ENCODE data around the gene HARBI1. TPM values are rescaled to one million over a fixed set of nuclear protein-coding genes. Genes with fewer than 3 reads are reported as not detected.

The HARBI1 gene
- total and polyA plus RNA-seq, 8 donors: 2.9 to 5.0 (median 3.5) TPM

DNA sequence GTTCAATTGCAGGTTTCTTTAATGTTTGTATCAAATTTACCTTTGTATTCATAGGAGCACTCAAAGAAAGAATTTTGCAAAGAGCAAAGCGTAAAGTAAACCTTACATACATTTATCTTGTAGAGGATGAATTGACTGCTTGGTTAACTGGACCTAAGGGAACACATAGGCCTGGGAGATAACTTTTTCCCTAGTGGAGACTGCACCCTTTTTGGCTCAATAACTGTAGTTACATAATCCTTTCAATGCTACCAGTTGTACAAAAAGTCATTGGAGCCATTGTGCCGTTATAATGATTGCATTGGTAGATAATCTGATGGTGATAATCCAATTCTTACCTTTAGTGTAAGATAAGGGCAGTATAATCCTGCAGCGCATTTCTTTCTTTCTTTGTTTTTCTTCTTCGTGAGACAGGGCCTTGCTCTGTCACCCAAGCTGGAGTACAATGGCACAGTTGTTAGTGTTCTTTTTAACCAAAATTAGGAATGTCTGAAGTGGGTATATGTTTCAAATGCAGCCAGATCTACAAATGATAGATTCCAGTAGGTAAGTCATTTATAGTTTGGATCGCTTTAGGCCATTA, 18.6 kb upstream of the HARBI1 start:
- ATAC-seq: no peak

DNA sequence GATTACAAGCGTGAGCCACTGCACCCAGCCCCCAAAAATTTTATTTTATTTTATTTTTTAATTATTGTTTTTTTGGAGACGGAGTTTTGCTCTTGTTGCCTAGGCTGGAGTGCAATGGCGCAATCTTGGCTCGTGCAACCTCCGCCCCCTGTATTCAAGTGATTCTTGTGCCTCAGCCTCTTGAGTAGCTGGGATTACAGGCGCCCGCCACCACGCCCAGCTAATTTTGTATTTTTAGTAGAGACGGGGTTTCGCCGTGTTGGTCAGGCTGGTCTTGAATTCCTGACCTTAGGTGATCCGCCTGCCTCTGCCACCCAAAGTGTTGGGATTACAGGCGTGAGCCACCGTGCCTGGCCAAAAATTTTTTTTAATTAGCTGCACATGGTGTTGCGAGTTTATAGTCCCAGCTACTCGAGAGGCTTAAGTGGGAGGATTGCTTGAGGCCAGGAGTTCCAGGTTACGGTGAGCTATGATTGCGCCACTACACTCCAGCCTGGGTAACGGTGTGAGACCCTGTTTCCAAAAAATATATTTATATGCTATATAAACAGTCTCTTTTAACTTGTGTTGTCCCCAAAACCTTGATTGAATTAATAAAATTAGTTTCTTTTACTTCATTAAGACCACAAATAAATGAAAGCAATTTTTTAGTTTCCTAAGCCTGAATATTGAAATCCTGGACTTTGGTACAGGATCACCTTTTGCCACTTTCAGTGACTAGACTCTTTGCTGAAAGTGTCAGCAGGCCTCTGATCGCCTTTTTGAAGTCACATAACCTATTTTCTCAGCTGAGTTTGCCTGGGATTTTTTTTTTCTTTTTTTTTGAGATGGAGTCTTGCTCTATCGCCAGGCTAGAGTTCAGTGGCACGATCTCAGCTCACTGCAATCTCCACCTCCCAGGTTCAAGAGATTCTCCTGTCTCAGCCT, 16.5 kb upstream of the HARBI1 start:
- TF ChIP-seq, protein P1, sequence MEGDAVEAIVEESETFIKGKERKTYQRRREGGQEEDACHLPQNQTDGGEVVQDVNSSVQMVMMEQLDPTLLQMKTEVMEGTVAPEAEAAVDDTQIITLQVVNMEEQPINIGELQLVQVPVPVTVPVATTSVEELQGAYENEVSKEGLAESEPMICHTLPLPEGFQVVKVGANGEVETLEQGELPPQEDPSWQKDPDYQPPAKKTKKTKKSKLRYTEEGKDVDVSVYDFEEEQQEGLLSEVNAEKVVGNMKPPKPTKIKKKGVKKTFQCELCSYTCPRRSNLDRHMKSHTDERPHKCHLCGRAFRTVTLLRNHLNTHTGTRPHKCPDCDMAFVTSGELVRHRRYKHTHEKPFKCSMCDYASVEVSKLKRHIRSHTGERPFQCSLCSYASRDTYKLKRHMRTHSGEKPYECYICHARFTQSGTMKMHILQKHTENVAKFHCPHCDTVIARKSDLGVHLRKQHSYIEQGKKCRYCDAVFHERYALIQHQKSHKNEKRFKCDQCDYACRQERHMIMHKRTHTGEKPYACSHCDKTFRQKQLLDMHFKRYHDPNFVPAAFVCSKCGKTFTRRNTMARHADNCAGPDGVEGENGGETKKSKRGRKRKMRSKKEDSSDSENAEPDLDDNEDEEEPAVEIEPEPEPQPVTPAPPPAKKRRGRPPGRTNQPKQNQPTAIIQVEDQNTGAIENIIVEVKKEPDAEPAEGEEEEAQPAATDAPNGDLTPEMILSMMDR (IDR thresholded peaks at IDR 0.05): no peak
- Histone ChIP-seq H3K9me3 (no peaks in the 10 kb centered on the region), H3K4me1 (no peaks in the 10 kb centered on the region), H3K4me3 (no peak overlapping the region), H3K27ac (no peak overlapping the region), H3K27me3 (no peaks in the 10 kb centered on the region), H3K36me3 (peaks cover 0 to 54% of the 10 kb centered on the region in 2 donors)
- peak; percentile 47 for ATAC-seq
- intact Hi-C loops (cut with DNase I): no loop called here
- no peak for DNase-seq

More for the DNA sequence above, 18.6 kb upstream of the HARBI1 start:
- no peaks in the 10 kb centered on the region for H3K9me3 ChIP-seq
- no peak overlapping the region for H3K4me3 ChIP-seq
- peaks cover 0 to 48% of the 10 kb centered on the region in 2 donors for H3K36me3 ChIP-seq
- no peak for DNase-seq
- TF ChIP-seq, protein P1 (IDR thresholded peaks at IDR 0.05): no peak
- intact Hi-C loops (cut with DNase I): no loop called here
- no peaks in the 10 kb centered on the region for H3K4me1 ChIP-seq
- no peaks in the 10 kb centered on the region for H3K27me3 ChIP-seq
- no peak overlapping the region for H3K27ac ChIP-seq

DNA sequence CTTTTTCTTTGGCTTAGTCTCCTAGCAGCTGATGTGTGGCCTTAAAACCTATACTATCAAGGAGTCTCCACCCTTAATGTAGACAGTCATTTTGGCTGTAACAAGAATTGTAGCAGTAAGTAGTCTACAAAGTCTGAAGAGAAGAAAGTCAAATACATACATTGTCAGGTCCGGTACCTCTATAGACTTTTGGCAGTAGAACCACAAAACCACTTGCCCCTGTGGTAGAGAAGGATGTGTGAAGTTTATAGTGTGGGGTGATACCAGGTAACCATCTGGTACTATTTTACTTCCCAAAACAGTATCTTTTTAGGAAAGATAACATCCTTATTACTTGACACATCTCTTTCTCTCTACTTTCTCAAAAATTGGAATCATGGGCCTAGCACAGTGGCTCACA, 15.5 kb upstream of the HARBI1 start:
- TF ChIP-seq, protein P1 (IDR thresholded peaks at IDR 0.05): no peak
- Histone ChIP-seq H3K4me1 (no peaks in the 10 kb centered on the region), H3K27ac (no peak overlapping the region), H3K27me3 (no peaks in the 10 kb centered on the region), H3K9me3 (no peaks in the 10 kb centered on the region), H3K4me3 (no peak overlapping the region), H3K36me3 (peaks cover 0 to 57% of the 10 kb centered on the region in 2 donors)
- no peak for DNase-seq
- ATAC-seq: no peak
- intact Hi-C loops (cut with DNase I): no loop called here

DNA sequence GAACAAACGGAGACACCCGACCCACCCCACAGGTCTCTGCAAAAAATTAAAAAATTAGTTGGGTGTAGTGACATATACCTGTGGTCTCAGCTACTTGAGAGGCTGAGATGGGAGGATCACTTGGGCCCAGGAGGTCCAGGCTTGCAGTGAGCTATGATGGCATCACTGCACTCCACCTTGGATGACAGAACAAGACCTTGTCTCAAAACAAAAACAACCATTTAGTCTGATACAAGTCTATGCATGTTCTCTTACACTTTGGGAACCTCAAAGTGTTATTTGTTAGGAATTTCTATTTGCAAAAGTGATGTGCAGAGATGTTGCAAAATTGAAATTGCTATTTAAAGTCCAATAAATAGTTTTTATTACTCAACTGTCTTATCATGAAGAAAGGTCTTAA, 14.6 kb upstream of the HARBI1 start:
- no peaks in the 10 kb centered on the region for H3K4me1 ChIP-seq
- DNase-seq (no peak), ATAC-seq (no peak)
- no peaks in the 10 kb centered on the region for H3K27me3 ChIP-seq
- H3K27ac ChIP-seq: no peak overlapping the region
- no peak overlapping the region for H3K4me3 ChIP-seq
- no peaks in the 10 kb centered on the region for H3K9me3 ChIP-seq
- intact Hi-C loops (cut with DNase I): no loop called here
- TF ChIP-seq, protein P1 (IDR thresholded peaks at IDR 0.05): no peak
- peaks cover 0 to 57% of the 10 kb centered on the region in 2 donors for H3K36me3 ChIP-seq

DNA sequence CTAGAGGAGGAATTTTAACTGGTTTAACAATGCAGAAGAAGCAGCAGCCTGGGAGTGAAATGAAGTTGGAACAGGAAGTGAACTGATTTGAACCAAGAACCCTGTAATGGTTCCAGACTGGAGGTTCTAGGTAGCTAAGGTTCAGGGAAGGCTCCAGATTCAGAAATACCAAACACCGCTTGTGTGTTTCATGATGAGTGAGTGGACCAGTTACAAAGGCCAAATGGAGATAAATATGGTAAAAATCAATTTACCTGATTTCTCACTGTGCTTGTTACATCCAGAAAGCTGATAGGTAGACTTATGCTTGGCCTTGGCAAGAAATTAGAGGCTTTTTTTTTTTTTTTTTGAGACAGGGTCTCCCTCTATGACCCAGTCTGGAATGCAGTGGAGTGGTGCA, 13.2 kb upstream of the HARBI1 start:
- Histone ChIP-seq H3K9me3 (no peaks in the 10 kb centered on the region), H3K4me3 (no peak overlapping the region)

More for the DNA sequence above, 13.2 kb upstream of the HARBI1 start:
- TF ChIP-seq, protein P1 (IDR thresholded peaks at IDR 0.05): no peak
- Histone ChIP-seq H3K27me3 (no peaks in the 10 kb centered on the region), H3K36me3 (peaks cover 0 to 64% of the 10 kb centered on the region in 2 donors), H3K27ac (no peak overlapping the region), H3K4me1 (no peaks in the 10 kb centered on the region)
- no peak for ATAC-seq
- DNase-seq: no peak
- intact Hi-C loops (cut with DNase I): no loop called here

All from left lung (tissue), 10 donors.